PFSK-1 (cell line): ENCODE data around the gene CMTM1.

ENCODE experiments used
- FOXP2 ChIP-seq: optimal IDR thresholded peaks from 2 replicates; pipeline ENCODE3; 2011; ENCODE audit warnings: borderline replicate concordance, control low read depth, inconsistent platforms; ENCODE audit not compliant: insufficient read depth; ENCODE audit errors: extremely low read length, extremely low read depth
- POLR2AphosphoS5 ChIP-seq: IDR thresholded peaks from 2 replicates; pipeline ENCODE4 v1.6.1; 2012; ENCODE audit warnings: low read depth, mild to moderate bottlenecking, control low read depth, low read length, moderate library complexity
- SIN3A ChIP-seq: IDR thresholded peaks from 2 replicates; pipeline ENCODE4 v1.6.1; 2012; ENCODE audit warnings: mild to moderate bottlenecking, low read length, moderate library complexity, borderline replicate concordance; ENCODE audit not compliant: insufficient read depth
- TAF1 ChIP-seq: IDR thresholded peaks from 2 replicates; pipeline ENCODE4 v1.6.1; 2012; ENCODE audit warnings: low read length, control low read depth, borderline replicate concordance; ENCODE audit not compliant: insufficient read depth
- TF ChIP-seq, protein P1 (sequence below), 2 experiments: IDR thresholded peaks; 2 replicates each; pipeline versions ENCODE4 v1.6.1 to v1.8.0; 2011 to 2012; ENCODE audit warnings: low read depth in 2 of 2, low read length in 2 of 2, control low read depth in 1 of 2, inconsistent platforms in 1 of 2, mild to moderate bottlenecking in 1 of 2, moderate library complexity in 1 of 2; ENCODE audit not compliant: insufficient read depth in 1 of 2

Gene CMTM1

DNA sequence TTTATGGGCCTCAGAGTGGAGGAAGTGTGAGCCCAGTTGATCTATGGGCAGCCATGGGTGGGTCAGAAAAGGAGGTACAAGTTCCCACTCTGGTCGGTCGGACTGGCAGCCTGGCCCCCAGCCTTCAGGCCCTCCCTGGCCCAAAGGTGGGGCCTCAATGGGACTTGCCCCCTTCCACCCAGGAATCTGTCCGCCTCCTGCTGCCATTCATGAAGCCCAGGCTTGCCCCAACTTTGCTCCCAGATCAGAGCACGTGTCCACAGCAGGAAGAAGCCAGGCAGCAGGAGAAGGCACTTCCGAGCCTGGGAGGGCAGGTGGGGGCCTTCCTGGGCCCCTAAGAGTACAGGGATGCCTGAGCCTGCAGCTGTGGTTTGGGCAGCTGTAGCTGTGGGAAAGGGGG is 35.2 kb downstream of the CMTM1 start:
- TF ChIP-seq TAF1 (no peak), SIN3A (no peak), FOXP2 (no peak), POLR2AphosphoS5 (no peak)
- TF ChIP-seq, protein P1, sequence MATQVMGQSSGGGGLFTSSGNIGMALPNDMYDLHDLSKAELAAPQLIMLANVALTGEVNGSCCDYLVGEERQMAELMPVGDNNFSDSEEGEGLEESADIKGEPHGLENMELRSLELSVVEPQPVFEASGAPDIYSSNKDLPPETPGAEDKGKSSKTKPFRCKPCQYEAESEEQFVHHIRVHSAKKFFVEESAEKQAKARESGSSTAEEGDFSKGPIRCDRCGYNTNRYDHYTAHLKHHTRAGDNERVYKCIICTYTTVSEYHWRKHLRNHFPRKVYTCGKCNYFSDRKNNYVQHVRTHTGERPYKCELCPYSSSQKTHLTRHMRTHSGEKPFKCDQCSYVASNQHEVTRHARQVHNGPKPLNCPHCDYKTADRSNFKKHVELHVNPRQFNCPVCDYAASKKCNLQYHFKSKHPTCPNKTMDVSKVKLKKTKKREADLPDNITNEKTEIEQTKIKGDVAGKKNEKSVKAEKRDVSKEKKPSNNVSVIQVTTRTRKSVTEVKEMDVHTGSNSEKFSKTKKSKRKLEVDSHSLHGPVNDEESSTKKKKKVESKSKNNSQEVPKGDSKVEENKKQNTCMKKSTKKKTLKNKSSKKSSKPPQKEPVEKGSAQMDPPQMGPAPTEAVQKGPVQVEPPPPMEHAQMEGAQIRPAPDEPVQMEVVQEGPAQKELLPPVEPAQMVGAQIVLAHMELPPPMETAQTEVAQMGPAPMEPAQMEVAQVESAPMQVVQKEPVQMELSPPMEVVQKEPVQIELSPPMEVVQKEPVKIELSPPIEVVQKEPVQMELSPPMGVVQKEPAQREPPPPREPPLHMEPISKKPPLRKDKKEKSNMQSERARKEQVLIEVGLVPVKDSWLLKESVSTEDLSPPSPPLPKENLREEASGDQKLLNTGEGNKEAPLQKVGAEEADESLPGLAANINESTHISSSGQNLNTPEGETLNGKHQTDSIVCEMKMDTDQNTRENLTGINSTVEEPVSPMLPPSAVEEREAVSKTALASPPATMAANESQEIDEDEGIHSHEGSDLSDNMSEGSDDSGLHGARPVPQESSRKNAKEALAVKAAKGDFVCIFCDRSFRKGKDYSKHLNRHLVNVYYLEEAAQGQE (IDR thresholded peaks at IDR 0.05; ENCODE audit: insufficient read depth in 1 of 2, low read depth in 2 of 2, low read length in 2 of 2): no peak

DNA sequence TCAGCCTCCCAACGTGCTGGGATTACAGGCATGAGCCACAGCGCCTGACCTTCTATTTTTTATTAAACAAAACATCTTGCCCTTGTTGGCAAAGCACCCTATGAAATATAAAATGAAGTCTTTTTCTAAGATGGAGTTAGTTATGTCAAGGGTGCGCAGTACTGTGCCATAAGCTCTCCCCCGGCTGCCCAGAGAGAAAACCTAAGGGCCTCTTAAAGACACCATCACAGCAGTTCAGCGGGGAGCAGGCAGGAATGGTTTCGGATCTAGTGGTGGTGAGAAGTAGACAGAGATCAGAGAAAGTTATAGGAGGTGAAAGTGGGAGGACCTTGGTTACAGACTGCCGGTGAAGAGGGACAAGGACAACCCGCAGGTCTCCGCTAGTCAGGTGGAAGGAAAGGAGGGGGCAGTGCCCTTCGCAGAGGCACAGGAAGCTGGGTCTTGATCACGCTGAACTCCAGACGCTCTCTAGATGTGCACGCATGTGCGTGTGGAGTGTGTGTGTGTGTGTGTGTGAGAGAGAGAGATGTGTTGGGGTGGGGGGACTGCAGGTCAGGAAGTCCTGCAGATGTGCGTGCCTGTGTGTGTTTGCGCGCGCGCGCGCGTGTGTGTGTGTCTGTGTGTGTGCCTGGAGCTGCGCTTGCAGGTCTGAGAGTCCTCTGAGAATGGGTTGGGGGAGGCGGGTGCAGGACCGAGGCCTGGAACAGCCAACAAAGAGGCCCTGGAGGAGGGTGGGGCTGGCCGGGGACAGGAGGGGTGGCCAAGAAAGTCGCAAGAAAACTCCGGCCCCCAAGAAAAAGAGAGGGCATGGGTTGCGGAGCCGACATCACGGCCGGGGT is 37.5 kb downstream of the CMTM1 start:
- TF ChIP-seq TAF1: 0 out of 2 replicates have a peak, but pooled peaks have one; percentile 33
- TF ChIP-seq, protein P1 (IDR thresholded peaks at IDR 0.05; ENCODE audit: insufficient read depth in 1 of 2, low read depth in 2 of 2, low read length in 2 of 2): no peak
- 0 out of 2 replicates have a peak, but pooled peaks have one; percentile 8 for TF ChIP-seq POLR2AphosphoS5
- TF ChIP-seq FOXP2: peak; percentile 44

DNA sequence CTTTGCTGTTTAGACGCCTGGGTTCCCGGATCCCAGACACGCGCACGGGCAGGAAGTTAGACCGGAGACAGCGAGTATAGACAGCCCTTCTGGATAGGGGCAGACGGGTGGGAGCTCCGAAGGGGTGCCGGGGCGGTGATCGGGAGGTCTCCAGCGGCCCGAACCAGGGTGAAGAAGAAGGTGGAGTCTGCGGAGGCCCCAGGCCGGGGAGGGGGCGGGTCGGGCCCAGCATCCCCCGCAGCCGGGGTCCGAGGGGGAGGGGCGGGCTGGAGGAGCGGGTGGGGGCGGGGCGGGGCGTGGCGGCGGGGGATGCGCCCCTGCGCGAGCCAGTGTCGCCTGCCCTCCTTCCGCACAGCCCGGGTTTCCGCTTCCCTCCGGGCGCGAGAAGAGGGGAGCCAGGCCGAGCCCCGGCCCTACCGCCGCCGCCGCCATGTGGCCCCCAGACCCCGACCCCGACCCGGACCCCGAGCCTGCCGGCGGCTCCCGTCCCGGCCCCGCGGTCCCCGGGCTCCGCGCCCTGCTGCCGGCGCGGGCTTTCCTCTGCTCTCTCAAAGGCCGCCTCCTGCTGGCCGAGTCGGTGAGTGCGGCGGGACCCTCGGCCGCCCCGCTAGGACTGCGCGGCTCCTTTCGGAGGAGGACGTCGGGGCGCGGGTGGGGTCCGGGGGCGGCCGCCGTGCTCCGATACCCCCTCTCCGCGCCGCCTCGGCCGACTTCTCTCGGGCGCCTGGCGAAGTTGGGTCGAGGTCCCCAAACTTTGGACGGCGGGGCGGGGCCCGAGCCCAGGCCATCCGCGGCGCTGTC is 38.3 kb downstream of the CMTM1 start, which contains the start of gene CMTM3:
CMTM3 (plus strand) TSS at position 329 of the 801 bp plus-strand sequence; CDS start at position 431, 102 bp downstream.
- TF ChIP-seq, protein P1 (IDR thresholded peaks at IDR 0.05; ENCODE audit: insufficient read depth in 1 of 2, low read depth in 2 of 2, low read length in 2 of 2): no peak
- TF ChIP-seq POLR2AphosphoS5: 0 out of 2 replicates have a peak, but pooled peaks have one; percentile 43

DNA sequence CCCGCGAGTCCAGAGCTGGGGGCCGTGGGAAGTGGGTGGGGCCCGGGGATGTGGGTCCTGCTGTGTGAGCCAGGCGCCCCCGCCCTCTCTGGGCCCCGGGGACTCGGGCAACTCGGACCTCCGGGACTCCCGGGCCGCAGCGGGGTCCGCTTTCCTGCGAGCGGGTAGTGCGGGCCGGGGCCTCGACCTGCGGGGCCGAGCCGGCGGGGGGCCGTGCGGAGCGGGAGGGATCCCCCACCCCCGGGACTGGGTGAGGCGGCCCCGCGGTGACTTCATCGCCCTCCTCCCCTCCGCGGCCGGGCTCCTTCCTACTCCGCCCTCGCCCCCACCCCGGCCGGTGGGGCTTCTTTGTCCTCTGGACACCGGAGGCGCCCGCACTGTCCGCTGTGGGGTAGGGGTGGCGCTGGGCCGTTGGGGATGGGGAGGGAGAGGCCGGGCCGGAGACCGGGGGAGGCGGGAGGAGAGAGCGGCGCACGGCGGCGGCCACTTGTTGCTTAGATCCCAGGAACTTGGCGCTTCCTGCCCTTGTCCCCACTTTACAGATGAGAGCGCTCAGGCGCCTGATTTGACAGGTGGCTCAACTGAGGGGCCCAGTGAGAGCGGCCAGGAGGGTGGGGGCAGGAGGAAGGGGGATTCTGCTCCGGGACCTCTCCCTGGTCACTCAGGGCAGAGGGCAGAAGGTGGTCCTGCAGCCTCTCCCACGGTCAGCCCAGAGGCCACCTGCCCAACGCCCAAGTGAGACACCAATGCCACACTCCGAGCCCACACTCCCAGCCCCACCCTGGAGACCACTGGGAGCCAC is 39.1 kb downstream of the CMTM1 start:
- TF ChIP-seq, protein P1 (IDR thresholded peaks at IDR 0.05; ENCODE audit: insufficient read depth in 1 of 2, low read depth in 2 of 2, low read length in 2 of 2): no peak
- no peak for TF ChIP-seq TAF1
- no peak for TF ChIP-seq FOXP2
- TF ChIP-seq SIN3A: no peak
- no peak for TF ChIP-seq POLR2AphosphoS5
